Right cardiac atrium (tissue), 5 donors: ENCODE measurements around the gene ABO. TPM values are rescaled to one million over a fixed set of nuclear protein-coding genes. Genes with fewer than 3 reads are reported as not detected.
"Not testable (repeated sequence)": the region's sequence is repeated elsewhere in the genome, so short reads cannot be mapped to it uniquely, and the experiment has no call there.

Experiments
- ATAC-seq, 2 donors: fragments of 200-7000 bp; cut with Tn5 transposase; one replicate each; pipeline versions ENCODE4 v1.8.0 to v1.9.1; 2020; ENCODE audit warnings: moderate library complexity in 2 of 2, mild to moderate bottlenecking in 1 of 2
- DNase-seq, 3 donors: peaks; one replicate each; pipeline ENCODE4 v3.0.0-alpha.2; 2020
- H3K27ac ChIP-seq: one replicate; pipeline ENCODE4 v1.5.1; 2013; ENCODE audit warnings: mild to moderate bottlenecking, low read length, control low read depth, moderate library complexity
- H3K27me3 ChIP-seq: one replicate; pipeline ENCODE4 v1.6.1; 2013; ENCODE audit not compliant: control insufficient read depth, insufficient read depth
- H3K4me1 ChIP-seq: one replicate; pipeline ENCODE4 v1.6.1; 2013; ENCODE audit warnings: low read length; ENCODE audit not compliant: control insufficient read depth, insufficient read depth
- H3K4me3 ChIP-seq: one replicate; pipeline ENCODE4 v1.5.1; 2013; ENCODE audit warnings: low read length, control low read depth
- H3K9me3 ChIP-seq: one replicate; pipeline ENCODE4 v1.6.1; 2013; ENCODE audit warnings: low read length; ENCODE audit not compliant: control insufficient read depth
- WGBS: extraction: QIAGEN DNeasy Blood & Tissue Kit; methylation state at CpG from one replicate; pipeline ENCODE4 v1.1.7; 2013; 5-methylcytosine and 5-hydroxymethylcytosine counted together
- intact Hi-C, 4 donors: fragments of 100-400 bp; cut with DNase I; formaldehyde crosslinking; loops; one replicate each; pipeline versions ENCODE4 v1.11.0 to v1.14.0; 2022 to 2023
- polyA plus RNA-seq: library from polyadenylated mRNA; stranded (reverse); fragments of 200-250 nt; gene quantifications from one replicate; pipeline ENCODE4 v1.2.3, GENCODE V29; 2013
- total RNA-seq, 4 donors: library from RNA; stranded (reverse); fragmentation: NEBNext Ultra II Directional; extraction: Animal tissue kit (Norgen Biotek cat#: 25700); gene quantifications; one replicate each; pipeline ENCODE4 v1.2.1, GENCODE V29; 2021
- donor health status: healthy with polysubstance abuse.
- donor health status: DM: no; HTN: yes; CAD: no.
- donor health status: DM: no; HTN: no; CAD: no.
- donor health status: DM: no; HTN: yes; CAD: no; lungs with severe emphysema.
- donor health status: DM: yes; HTN: yes; CAD: no.

ABO gene
- total and polyA plus RNA-seq, 5 donors = 0.66 to 2.0 (median 1.2) TPM

DNA sequence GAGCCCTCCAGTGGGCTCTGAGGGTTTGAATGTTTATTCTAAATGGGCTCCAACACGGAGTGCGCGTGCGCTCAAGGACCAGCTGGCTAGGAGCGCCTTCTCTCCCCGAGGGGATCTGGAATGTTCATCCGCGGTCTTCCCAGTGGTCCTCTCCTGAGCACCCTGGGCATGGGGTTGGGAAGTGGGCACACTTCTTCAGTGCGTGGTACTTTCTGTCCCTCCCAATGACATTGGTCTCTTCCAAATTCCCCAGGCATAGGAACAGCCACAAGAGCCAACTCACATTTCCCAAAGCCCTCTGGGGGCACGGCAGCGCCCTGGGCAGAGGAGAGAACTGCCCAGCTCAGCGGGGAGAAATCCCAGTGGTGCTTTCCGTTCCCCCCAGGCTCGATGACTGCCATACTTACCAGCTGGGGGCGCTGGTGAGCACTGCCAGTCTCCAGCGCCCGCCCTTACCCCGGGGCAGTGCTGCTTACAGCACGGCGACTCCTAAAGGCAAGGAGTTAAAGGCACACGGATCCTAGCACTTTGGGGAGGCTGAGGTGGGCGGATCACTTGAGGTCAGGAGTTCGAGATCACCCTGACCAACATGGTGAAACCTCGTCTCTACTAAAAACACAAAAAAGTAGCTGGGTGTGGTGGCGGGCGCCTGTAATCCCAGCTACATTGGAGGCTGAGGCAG lies 36.0 kb downstream of the ABO start:
- H3K27me3 ChIP-seq = no peaks in the 10 kb centered on the region
- peak overlapping the region; percentile 55 for H3K27ac ChIP-seq
- 14% methylated on average over 26 of the region's 26 CpGs for WGBS
- intact Hi-C loops = no loop called here
- H3K9me3 ChIP-seq = no peaks in the 10 kb centered on the region
- peaks cover 5% of the 10 kb centered on the region for H3K4me1 ChIP-seq
- peak; percentile 74 to 78 for ATAC-seq
- peak overlapping the region; percentile 21 for H3K4me3 ChIP-seq
- peak; percentile 69 to 88 (median 84) for DNase-seq

DNA sequence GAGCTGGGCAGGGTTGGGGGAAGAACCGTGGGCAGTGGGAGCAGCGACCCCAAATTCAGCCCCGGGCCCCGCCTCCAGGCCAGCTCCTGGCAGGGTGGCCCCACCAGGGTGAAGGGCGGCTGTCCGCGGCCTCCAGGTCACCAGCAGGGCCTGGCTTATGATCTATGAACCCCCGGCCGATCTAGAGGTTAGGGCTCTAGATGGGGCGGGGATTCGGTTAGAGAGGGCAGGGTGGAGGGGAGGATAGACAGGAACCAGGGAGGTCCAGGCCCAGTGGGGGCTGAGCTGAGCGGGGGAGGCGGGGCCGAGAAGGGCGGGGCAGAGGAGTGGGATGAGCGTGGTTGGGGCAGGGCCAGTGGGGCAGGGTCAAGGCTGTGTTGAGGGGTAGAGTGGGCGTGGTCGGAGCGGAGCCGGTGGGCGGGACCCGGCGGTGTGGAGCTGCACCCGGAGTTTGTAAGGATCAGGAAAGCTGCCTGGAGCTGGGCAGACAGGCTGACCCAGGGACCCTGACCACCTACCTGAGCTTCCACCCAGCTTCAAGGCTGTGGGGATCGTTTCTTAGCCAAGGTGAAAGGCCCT lies 36.6 kb downstream of the ABO start:
- Histone ChIP-seq H3K4me1 (peaks cover 5% of the 10 kb centered on the region), H3K27me3 (no peaks in the 10 kb centered on the region), H3K4me3 (peak overlapping the region; percentile 21), H3K27ac (peak overlapping the region; percentile 55), H3K9me3 (no peaks in the 10 kb centered on the region)
- intact Hi-C loops = no loop called here
- ATAC-seq (peak; percentile 94 to 96), DNase-seq (peak; percentile 93 to 97 (median 96))
- WGBS = 14% methylated on average over 25 of the region's 25 CpGs

DNA sequence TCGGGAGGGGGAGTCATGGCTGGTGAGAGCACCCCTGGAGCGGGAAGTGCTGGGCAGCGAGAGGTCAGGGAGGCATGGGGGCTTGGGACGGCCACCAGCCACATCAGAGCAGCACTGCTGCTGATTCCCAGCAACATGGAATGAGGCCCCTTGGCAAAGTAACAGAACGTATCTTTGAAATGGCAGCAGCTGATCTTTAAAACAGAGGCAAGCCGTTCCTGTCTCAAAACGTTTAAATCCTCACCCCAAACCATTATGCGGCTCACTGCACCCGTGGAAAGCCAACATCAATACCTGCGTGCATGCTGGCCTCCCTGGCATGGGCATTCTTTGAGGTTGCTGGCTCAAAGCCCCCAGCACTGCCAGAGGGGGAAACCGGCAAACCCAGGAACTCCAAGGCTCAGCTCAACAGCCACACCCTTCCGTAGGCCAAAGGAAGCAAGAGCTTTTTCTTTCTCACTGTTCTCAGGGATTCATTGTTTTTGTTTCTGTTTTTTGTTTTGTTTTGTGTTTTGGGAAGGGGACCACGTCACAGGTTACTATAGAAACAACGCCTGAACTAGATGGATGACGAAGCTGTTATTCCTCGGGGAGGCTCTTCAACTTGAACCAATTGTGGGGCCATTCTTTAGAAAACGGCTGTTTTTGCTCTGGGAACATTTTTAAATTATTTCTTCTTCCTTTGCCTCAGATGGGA lies 37.8 kb downstream of the ABO start:
- Histone ChIP-seq H3K27me3 (no peaks in the 10 kb centered on the region), H3K4me1 (peaks cover 5% of the 10 kb centered on the region), H3K27ac (peak overlapping the region; percentile 40), H3K4me3 (no peak overlapping the region), H3K9me3 (no peaks in the 10 kb centered on the region)
- intact Hi-C loops = no loop called here
- 44% methylated on average over 17 of the region's 17 CpGs for WGBS
- peak in 1 of 3 donors; percentile 56 for DNase-seq
- ATAC-seq = peak; percentile 7 to 55

DNA sequence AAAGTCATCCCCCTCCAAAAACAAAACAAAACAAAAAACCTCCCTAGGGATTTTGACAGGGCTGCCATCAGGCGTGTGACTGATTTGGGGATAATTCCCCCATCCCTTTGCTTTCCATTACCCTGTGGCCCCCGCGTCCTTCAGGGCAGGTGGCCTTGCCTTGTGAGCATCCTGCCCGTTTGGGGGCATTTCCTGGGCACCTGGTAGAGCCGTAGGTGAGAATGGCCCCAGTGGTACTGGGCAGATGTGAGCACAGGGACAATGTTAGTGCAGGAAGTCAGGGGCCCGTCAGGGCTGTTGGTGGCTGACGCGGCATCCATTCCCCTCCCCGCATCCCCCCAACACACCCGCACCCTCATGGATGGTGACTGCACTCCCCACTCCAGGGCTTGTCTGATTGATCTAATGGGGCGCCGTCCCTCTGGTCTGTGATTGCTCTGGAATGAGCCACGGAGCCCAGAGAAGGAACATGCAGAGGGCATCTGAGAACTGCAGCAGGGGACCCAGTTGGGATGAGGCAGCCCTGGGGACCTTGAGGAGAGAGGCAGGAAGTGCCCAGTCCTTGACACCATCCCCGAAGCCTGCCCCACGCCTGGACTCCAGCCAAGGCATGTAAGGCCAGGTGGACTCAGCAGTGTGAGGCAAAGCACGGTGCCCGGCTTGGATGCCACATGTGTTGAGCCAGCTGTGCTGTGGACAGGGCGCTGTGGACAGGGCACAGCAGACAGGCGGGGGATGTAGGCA lies 38.5 kb downstream of the ABO start:
- peak in 1 of 3 donors; percentile 52 for DNase-seq
- ATAC-seq, H3K9me3 ChIP-seq, H3K27me3 ChIP-seq, H3K4me3 ChIP-seq, intact Hi-C loops, H3K4me1 ChIP-seq: not testable (repeated sequence)
- 73% methylated on average over 19 of the region's 19 CpGs for WGBS
- H3K27ac ChIP-seq = peak overlapping the region; percentile 40

DNA sequence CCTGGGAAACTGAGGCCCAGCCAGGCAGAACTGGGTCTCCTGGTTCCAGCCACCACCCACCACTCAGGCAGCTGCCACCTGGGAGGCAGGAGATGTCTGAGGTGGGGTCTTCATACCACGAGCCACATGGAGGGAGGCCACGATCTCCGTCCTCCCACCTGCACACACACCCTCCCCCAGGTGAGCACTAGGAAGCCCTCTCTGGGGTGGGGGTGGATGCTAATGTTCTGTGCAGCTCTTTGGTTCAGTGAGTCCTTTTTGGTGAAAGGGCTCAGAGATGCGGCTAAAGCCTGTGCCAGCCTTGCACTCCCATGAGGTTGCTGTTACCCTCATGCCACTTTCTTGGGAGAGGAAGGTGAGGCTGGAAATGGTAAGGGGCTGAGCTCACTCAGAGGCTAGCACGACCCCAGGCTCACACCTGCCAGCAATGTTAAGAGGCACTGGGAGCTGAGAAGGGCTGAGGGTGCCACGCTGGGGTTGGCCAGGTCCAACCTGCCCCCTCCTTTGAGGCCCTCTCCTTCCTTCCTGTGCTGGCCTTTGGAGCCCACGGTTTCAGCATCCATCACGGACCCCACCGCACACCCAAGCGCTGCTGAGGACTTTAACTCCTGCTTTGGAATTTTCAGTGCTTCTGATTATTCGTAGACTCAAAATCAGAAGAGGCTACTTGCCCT lies 39.3 kb downstream of the ABO start:
- H3K4me1 ChIP-seq = peaks cover 5% of the 10 kb centered on the region
- H3K27ac ChIP-seq = no peak overlapping the region
- ATAC-seq = no peak
- H3K4me3 ChIP-seq = no peak overlapping the region
- DNase-seq = no peak
- 81% methylated on average over 11 of the region's 11 CpGs for WGBS
- H3K9me3 ChIP-seq = no peaks in the 10 kb centered on the region
- no peaks in the 10 kb centered on the region for H3K27me3 ChIP-seq
- intact Hi-C loops = no loop called here

DNA sequence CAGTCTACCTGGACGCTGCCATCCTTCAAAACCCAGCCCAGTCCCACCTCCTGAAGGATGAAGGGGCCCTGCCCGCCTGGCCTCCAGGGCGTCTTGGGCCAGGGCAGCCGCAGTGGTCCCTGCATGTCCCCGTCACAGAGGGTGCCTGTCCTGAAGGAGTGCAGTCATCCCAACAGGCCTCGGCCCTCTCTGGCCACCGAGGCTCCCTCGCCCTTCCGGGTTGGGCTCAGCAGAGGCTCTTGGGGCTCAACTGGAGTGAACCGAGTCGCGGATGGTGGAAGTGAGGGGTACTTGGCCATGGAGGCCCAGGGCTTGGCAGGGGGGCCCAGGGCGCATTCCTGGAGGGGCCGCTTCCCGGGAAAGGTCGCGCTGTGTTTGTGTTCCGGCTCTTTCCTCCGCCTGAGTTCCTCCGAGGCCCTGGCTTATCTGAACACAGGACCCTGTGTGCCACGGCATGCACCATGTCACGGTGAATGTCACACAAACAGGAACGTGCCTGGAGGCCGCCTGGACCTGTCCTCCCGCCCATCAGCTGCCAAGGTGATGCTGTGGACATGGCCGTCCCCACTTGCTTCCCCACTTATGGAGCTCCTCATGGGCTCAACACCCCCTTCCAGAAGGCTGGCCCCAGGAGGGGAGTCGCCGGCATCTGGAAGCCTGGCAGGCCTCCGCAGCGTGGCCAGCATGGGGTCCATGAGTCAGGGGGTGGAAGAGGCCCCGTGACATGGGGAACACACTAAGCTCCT lies 40.3 kb downstream of the ABO start:
- ATAC-seq = no peak
- 91% methylated on average over 31 of the region's 31 CpGs for WGBS
- peak in 1 of 3 donors; percentile 32 for DNase-seq
- H3K4me3 ChIP-seq = no peak overlapping the region
- peaks cover 5% of the 10 kb centered on the region for H3K4me1 ChIP-seq
- H3K27me3 ChIP-seq = no peaks in the 10 kb centered on the region
- intact Hi-C loops = no loop called here
- no peak overlapping the region for H3K27ac ChIP-seq
- H3K9me3 ChIP-seq = no peaks in the 10 kb centered on the region

DNA sequence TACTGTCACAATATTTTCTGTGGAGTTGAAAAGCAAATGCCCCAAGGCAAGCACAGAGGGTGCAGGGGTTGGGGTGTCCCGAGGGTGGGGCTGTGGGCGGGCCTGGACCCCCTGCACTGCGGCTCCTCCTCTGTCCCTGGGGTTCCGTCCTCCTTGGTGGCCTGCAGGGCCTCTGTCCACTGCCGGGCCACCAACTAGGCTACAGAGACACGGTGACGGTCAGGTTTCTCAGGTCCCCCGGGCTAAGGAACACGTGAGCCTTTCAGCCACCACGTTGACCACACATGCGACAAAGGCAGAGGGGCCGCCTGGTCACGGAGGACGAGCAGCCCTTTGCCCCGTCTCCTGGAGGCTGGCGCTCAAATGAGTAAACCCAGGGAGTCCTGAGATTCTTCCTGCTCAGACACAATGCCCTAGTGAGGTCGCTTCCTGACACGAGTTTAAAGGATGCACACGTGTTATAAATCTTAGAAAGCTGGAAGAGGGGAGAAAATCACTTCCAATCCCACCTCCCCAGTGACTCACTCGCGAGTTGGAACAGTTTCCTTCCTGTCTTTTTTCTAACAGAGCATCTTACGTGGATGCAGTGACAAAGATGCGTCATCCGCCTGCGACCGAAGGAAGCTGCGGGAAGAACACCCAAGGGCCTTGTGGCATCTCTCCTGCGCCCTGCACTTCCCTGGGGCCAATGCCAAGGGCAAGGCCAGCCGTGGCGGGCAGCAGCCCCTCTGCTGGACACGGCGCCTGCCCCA lies 41.1 kb downstream of the ABO start:
- 67% methylated on average over 32 of the region's 32 CpGs for WGBS
- Histone ChIP-seq H3K27me3 (no peaks in the 10 kb centered on the region), H3K4me3 (no peak overlapping the region), H3K27ac (no peak overlapping the region), H3K4me1 (peaks cover under 1% of the 10 kb centered on the region), H3K9me3 (no peaks in the 10 kb centered on the region)
- intact Hi-C loops = no loop called here
- DNase-seq (peak in 1 of 3 donors; percentile 47), ATAC-seq (no peak)

DNA sequence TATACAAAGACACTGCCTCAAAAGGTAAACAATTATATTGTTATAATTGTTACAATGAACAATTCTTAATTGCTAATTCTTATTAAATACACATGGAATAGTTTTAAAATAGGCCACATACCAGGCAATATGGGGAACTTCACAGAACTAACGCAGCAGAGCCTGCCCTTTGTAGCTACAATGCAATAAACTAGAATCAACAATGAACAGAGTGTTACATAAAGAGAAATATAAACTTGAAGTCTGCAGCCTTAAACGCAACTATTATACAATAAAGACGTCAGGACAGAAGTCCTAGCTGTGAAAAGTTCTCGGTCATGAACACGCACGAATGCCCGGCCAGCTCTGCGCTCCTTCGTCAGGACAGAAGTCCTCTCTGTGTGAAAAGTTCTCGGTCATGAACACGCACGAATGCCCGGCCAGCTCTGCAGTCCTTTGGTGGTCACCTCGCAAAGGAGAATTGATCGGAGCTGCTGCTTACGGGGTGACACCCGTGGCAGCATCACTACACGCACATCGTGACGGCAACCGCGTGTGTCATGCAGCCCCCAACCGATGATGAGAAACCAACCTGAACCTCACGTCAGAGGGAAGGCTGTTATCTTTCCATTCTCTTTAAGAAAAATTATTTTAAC lies 43.0 kb downstream of the ABO start:
- DNase-seq, H3K27me3 ChIP-seq, H3K4me1 ChIP-seq, H3K27ac ChIP-seq, intact Hi-C loops, H3K4me3 ChIP-seq, H3K9me3 ChIP-seq, ATAC-seq: not testable (repeated sequence)
- 86% methylated on average over 24 of the region's 24 CpGs for WGBS

DNA sequence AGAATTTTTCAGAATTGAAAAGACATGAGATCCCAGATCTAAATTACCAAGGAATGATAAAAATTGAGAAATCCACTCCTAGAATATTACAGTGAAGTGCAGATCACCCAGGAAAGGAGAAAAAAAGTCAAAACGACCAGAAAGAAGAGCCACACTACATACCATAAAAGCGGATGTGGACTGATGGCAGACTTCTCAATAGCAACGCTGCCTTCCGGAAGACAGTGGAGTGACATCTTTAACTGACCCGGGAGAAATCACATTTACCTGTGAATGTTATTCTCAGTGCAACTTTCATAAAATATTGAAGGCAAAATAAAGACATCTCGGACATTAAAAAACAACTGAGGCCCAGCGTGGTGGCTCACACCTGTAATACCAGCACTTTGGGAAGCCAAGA lies 44.5 kb downstream of the ABO start:
- DNase-seq, H3K9me3 ChIP-seq, H3K4me1 ChIP-seq, H3K27ac ChIP-seq, intact Hi-C loops, H3K27me3 ChIP-seq, ATAC-seq, H3K4me3 ChIP-seq: not testable (repeated sequence)
- 90% methylated on average over 7 of the region's 7 CpGs for WGBS
